Eye (tissue), 1 donor: ENCODE results near the gene ECT2L.

ENCODE experiments used
- DNase-seq: peaks from one replicate; pipeline ENCODE4 v3.0.0-alpha.2; 2015

ECT2L gene

GRCh38 chr6:138795809-138796603 lies at the start of gene ECT2L:
ECT2L (plus strand) TSS chr6:138796087; CDS start chr6:138813275, 17,188 bp downstream.
- peak; percentile 80 for DNase-seq

- no peak for DNase-seq
Observed at GRCh38 chr6:138752017-138752416, 43.9 kb upstream of the ECT2L start.

GRCh38 chr6:138757136-138757535 lies 38.8 kb upstream of the ECT2L start:
- DNase-seq: no peak

GRCh38 chr6:138765896-138766655 lies 29.8 kb upstream of the ECT2L start:
- peak; percentile 63 for DNase-seq

GRCh38 chr6:138769102-138769676 lies 26.7 kb upstream of the ECT2L start:
- no peak for DNase-seq

- no peak for DNase-seq
Observed at GRCh38 chr6:138772596-138773176, 23.2 kb upstream of the ECT2L start.

GRCh38 chr6:138773177-138774091 lies 22.5 kb upstream of the ECT2L start, which contains the start of gene CCDC28A:
CCDC28A (plus strand) TSS chr6:138773769; CDS start chr6:138776121, 2,352 bp downstream.
- peak; percentile 100 for DNase-seq

- DNase-seq: no peak
Observed at GRCh38 chr6:138774370-138774769, 21.5 kb upstream of the ECT2L start.

GRCh38 chr6:138776659-138777058 lies 19.2 kb upstream of the ECT2L start:
- DNase-seq: no peak

GRCh38 chr6:138778331-138778730 lies 17.6 kb upstream of the ECT2L start:
- DNase-seq: no peak

- DNase-seq: no peak
Observed at GRCh38 chr6:138782243-138782642, 13.6 kb upstream of the ECT2L start.

GRCh38 chr6:138785079-138785478 lies 10.8 kb upstream of the ECT2L start:
- DNase-seq: no peak

GRCh38 chr6:138785980-138786379 lies 9.9 kb upstream of the ECT2L start:
- no peak for DNase-seq

GRCh38 chr6:138787138-138787537 lies 8.7 kb upstream of the ECT2L start:
- no peak for DNase-seq

GRCh38 chr6:138796771-138797170 lies 884 bp downstream of the ECT2L start:
- no peak for DNase-seq

GRCh38 chr6:138797806-138798446 lies 2.0 kb downstream of the ECT2L start:
- no peak for DNase-seq

- DNase-seq: no peak
Observed at GRCh38 chr6:138800377-138801150, 4.7 kb downstream of the ECT2L start.

- no peak for DNase-seq
Observed at GRCh38 chr6:138803331-138803730, 7.4 kb downstream of the ECT2L start.

GRCh38 chr6:138803861-138804260 lies 8.0 kb downstream of the ECT2L start:
- DNase-seq: peak; percentile 48

- DNase-seq: peak; percentile 46
Observed at GRCh38 chr6:138805016-138805765, 9.3 kb downstream of the ECT2L start.
